Stomach (tissue), 9 donors: ENCODE data around the gene DNLZ. TPM values are rescaled to one million over a fixed set of nuclear protein-coding genes. Genes with fewer than 3 reads are reported as not detected.

ENCODE experiments used
- DNase-seq, 2 donors: peaks; one replicate each; pipeline versions ENCODE4 v3.0.0 to v3.0.0-alpha.2; 2013 to 2019
- H3K27ac ChIP-seq, 5 donors: fragments of 200-600 bp in 4 of 5; sonication (generic) in 4 of 5; one replicate each; pipeline ENCODE4 v1.5.1; 2013 to 2019; ENCODE audit warnings: mild to moderate bottlenecking in 1 of 5, moderate library complexity in 1 of 5
- H3K27me3 ChIP-seq, 3 donors: fragments of 200-600 bp; sonication (generic); one replicate each; pipeline ENCODE4 v1.5.1; 2017 to 2019; ENCODE audit warnings: mixed run types in 1 of 3
- H3K36me3 ChIP-seq, 4 donors: fragments of 200-600 bp; sonication (generic); 1 replicate in 3 of 4; 2 replicates in 1 of 4; pipeline ENCODE4 v1.5.1; 2016 to 2019
- H3K4me1 ChIP-seq, 4 donors: fragments of 200-600 bp; sonication (generic); one replicate each; pipeline ENCODE4 v1.5.1; 2016 to 2019
- H3K4me3 ChIP-seq, 4 donors: fragments of 200-600 bp; sonication (generic) in 3 of 4; one replicate each; pipeline ENCODE4 v1.5.1; 2016 to 2019; ENCODE audit warnings: mild to moderate bottlenecking in 1 of 4
- H3K9me3 ChIP-seq, 4 donors: fragments of 200-600 bp; sonication (generic); one replicate each; pipeline ENCODE4 v1.5.1; 2016 to 2019
- CTCF ChIP-seq, 7 experiments: fragments of 450-650 bp in 4 of 7; fragments of 200-600 bp in 3 of 7; sonication (generic) in 3 of 7; IDR thresholded peaks; one replicate each; pipeline ENCODE4 v1.5.1; 2016 to 2019; ENCODE audit warnings: antibody characterized with exemption in 7 of 7, control low read depth in 2 of 7, mild to moderate bottlenecking in 1 of 7
- EP300 ChIP-seq: sonication (generic); formaldehyde crosslinking; IDR thresholded peaks from one replicate; pipeline ENCODE4 v1.6.1; 2017; ENCODE audit warnings: antibody characterized with exemption
- POLR2A ChIP-seq, 4 donors: fragments of 450-650 bp; IDR thresholded peaks; one replicate each; pipeline ENCODE4 v1.6.1; 2016; ENCODE audit warnings: antibody characterized with exemption in 4 of 4, control low read depth in 2 of 4, mild to moderate bottlenecking in 1 of 4, moderate library complexity in 1 of 4
- POLR2AphosphoS5 ChIP-seq, 3 donors: sonication (generic); formaldehyde crosslinking; IDR thresholded peaks; one replicate each; pipeline ENCODE4 v1.6.1; 2016; ENCODE audit warnings: antibody characterized with exemption in 3 of 3
- WGBS, 5 donors: extraction: QIAGEN DNeasy Blood & Tissue Kit in 3 of 5; methylation state at CpG; one replicate each; pipeline versions ENCODE4 v1.1.5 to v1.1.7; 2013 to 2018; 5-methylcytosine and 5-hydroxymethylcytosine counted together
- intact Hi-C: fragments of 100-400 bp; cut with DNase I; formaldehyde crosslinking; loops from one replicate; pipeline ENCODE4 v1.15.1; 2023; ENCODE audit warnings: low total_unique reads
- polyA plus RNA-seq, 3 donors: library from polyadenylated mRNA; stranded (reverse); fragments of 200-250 nt; gene quantifications; one replicate each; pipeline ENCODE4 v1.2.3, GENCODE V29; 2013
- total RNA-seq, 5 donors: library from RNA; depleted of rRNA; stranded (reverse); fragments of >200 nt; gene quantifications; one replicate each; pipeline versions ENCODE4 v1.1.0 to v1.2.3, GENCODE V29; 2014 to 2016
- donor health status: healthy with polysubstance abuse.
- donor health status: Bipolar disorder and iron deficiency.
- donor health status: healthy.

DNLZ gene
- total and polyA plus RNA-seq, 8 donors = 1.3 to 16.8 (median 10.1) TPM; not detected in 1

GRCh38 chr9:136392538-136393449 lies 29.2 kb upstream of the DNLZ start:
- DNase-seq = no peak
- WGBS, 5 donors = 88 to 91% (median 90%) methylated on average over 21 of the region's 21 CpGs
- TF ChIP-seq POLR2AphosphoS5 (IDR thresholded peaks at IDR 0.05) = no peak
- no peak for TF ChIP-seq CTCF (IDR thresholded peaks at IDR 0.05)
- TF ChIP-seq EP300 = no peak
- TF ChIP-seq POLR2A (IDR thresholded peaks at IDR 0.05) = no peak
- H3K27me3 ChIP-seq = no peaks in the 10 kb centered on the region
- H3K4me3 ChIP-seq = no peak overlapping the region
- peaks cover 0 to 3% (median under 1%) of the 10 kb centered on the region in 4 donors for H3K4me1 ChIP-seq
- peaks cover 67 to 99% (median 98%) of the 10 kb centered on the region in 4 donors for H3K36me3 ChIP-seq
- no peaks in the 10 kb centered on the region for H3K9me3 ChIP-seq
- intact Hi-C loops = no loop called here
- no peak overlapping the region for H3K27ac ChIP-seq

DNA sequence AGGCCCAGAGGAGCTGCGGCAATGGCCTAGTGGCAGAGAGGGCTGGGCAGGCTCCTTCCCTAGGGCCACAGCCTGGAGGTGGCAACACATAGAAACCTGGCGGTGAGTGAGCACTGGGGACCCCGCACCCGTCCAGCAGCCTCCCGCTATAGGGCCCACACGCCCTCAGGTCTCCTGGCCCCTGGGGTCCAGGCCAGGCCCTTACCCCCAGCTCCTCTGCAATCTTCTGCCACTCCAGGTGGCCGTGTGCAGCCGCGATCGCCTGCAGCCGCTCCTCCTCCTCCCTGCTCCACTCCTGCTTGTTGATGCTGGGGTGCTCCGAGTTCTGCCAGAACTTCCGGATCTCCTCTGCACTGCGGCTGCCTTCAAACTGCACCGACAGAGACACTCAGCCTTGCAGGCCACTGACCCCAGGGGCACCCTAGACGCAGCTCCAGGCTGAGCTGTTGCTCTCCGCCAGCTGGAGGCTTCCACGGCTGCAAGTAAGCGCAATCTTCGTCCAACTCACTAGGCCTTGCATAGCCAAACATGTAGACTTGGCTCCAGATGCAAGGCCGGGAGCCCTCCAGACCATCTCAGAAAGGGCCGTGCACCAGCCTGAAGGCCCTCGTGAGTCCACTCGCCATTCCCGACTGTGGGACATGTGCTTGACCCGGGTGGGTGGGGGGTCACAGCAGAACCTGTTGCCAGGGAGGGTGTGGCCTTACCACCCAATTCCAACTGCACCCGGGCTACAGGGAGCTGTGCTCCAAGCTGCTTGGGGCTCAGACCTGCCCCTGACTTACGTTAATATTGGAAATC lies 28.4 kb upstream of the DNLZ start:
- no peak for TF ChIP-seq POLR2A (IDR thresholded peaks at IDR 0.05)
- TF ChIP-seq POLR2AphosphoS5 (IDR thresholded peaks at IDR 0.05) = no peak
- no peak for DNase-seq
- Histone ChIP-seq H3K36me3 (peaks cover 68 to 100% (median 99%) of the 10 kb centered on the region in 4 donors), H3K4me1 (no peaks in the 10 kb centered on the region), H3K27me3 (no peaks in the 10 kb centered on the region), H3K27ac (no peak overlapping the region), H3K9me3 (no peaks in the 10 kb centered on the region), H3K4me3 (no peak overlapping the region)
- WGBS, 5 donors = 88 to 95% (median 93%) methylated on average over 26 to 28 of the region's 28 CpGs
- intact Hi-C loops = no loop called here

- Histone ChIP-seq H3K36me3 (peaks cover 43 to 100% (median 99%) of the 10 kb centered on the region in 4 donors), H3K27ac (no peak overlapping the region), H3K9me3 (no peaks in the 10 kb centered on the region), H3K4me1 (no peaks in the 10 kb centered on the region), H3K4me3 (no peak overlapping the region), H3K27me3 (no peaks in the 10 kb centered on the region)
- DNase-seq = no peak
- intact Hi-C loops = no loop called here
- no peak for TF ChIP-seq CTCF (IDR thresholded peaks at IDR 0.05)
- no peak for TF ChIP-seq POLR2A (IDR thresholded peaks at IDR 0.05)
- no peak for TF ChIP-seq POLR2AphosphoS5 (IDR thresholded peaks at IDR 0.05)
- TF ChIP-seq EP300 = no peak
- 76 to 86% (median 79%) methylated on average over 14 of the region's 14 CpGs for WGBS, 5 donors
Observed at GRCh38 chr9:136389396-136389795, 25.9 kb upstream of the DNLZ start.

GRCh38 chr9:136387217-136387616 lies 23.7 kb upstream of the DNLZ start:
- H3K4me1 ChIP-seq = no peaks in the 10 kb centered on the region
- H3K27ac ChIP-seq = no peak overlapping the region
- peaks cover 36 to 100% (median 99%) of the 10 kb centered on the region in 4 donors for H3K36me3 ChIP-seq
- no peak overlapping the region for H3K4me3 ChIP-seq
- no peaks in the 10 kb centered on the region for H3K27me3 ChIP-seq
- H3K9me3 ChIP-seq = no peaks in the 10 kb centered on the region
- no peak for DNase-seq
- 95 to 98% (median 97%) methylated on average over 10 to 19 of the region's 19 CpGs for WGBS, 5 donors
- intact Hi-C loops = no loop called here
- TF ChIP-seq POLR2A (IDR thresholded peaks at IDR 0.05) = no peak
- TF ChIP-seq CTCF (IDR thresholded peaks at IDR 0.05) = no peak
